ENCODE data around the gene SETD2. TPM values are rescaled to one million over a fixed set of nuclear protein-coding genes. Genes with fewer than 3 reads are reported as not detected.
A peak's percentile ranks its signal among the peaks of the same experiment; 100 is the strongest.

The SETD2 gene
- total and polyA plus RNA-seq, 2 donors from 2014 or later: 10.5 to 49.9 TPM

DNA sequence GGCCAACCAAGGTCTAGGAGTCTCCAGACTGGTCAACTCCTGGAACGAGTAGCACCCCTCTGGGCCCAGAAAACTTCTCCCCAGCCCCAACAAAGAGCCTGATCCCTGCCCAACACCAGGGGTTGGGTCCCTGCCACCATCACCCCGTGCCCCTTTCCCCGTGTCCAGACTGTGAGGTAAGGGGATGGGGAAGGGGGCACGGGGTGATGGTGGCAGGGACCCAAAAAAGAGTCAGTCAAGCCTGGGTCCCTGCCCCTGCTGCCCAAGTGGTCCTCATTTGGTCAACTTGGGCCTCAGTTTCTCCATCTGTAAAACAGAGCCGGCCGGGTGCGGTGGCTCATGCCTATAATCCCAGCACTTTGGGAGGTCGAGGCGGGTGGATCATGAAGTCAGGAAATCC, 185.5 kb downstream of the SETD2 start:
- DNase-seq (peak in 2 of 5 donors; percentile 55 to 67), FAIRE-seq (no peak)
- Histone ChIP-seq H3K27ac (ENCODE audit: low read depth in 2 of 2, low read length in 2 of 2) (no peak overlapping the region), H3K4me1 (ENCODE audit: control insufficient read depth in 2 of 3, insufficient read depth in 2 of 3, low read depth in 1 of 3, low read length in 3 of 3) (peaks cover 0 to 24% (median 0%) of the 10 kb centered on the region in 3 donors), H3K4me3 (ENCODE audit: low read length in 3 of 3) (no peak overlapping the region), H3K9me3 (ENCODE audit: control insufficient read depth in 2 of 3, insufficient read depth in 1 of 3, low read length in 3 of 3) (no peaks in the 10 kb centered on the region), H3K9ac (ENCODE audit: low read length in 3 of 3) (no peak overlapping the region), H3K27me3 (ENCODE audit: control insufficient read depth, insufficient read depth, low read length) (no peaks in the 10 kb centered on the region), H3K36me3 (ENCODE audit: control insufficient read depth in 2 of 3, insufficient read depth in 3 of 3, low read length in 3 of 3) (peaks cover 0 to 5% (median 0%) of the 10 kb centered on the region in 3 donors)
- TF ChIP-seq, protein P1, sequence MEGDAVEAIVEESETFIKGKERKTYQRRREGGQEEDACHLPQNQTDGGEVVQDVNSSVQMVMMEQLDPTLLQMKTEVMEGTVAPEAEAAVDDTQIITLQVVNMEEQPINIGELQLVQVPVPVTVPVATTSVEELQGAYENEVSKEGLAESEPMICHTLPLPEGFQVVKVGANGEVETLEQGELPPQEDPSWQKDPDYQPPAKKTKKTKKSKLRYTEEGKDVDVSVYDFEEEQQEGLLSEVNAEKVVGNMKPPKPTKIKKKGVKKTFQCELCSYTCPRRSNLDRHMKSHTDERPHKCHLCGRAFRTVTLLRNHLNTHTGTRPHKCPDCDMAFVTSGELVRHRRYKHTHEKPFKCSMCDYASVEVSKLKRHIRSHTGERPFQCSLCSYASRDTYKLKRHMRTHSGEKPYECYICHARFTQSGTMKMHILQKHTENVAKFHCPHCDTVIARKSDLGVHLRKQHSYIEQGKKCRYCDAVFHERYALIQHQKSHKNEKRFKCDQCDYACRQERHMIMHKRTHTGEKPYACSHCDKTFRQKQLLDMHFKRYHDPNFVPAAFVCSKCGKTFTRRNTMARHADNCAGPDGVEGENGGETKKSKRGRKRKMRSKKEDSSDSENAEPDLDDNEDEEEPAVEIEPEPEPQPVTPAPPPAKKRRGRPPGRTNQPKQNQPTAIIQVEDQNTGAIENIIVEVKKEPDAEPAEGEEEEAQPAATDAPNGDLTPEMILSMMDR (IDR thresholded peaks at IDR 0.05; ENCODE audit: borderline replicate concordance, extremely low read depth, insufficient read depth): no peak
- intact Hi-C loops (cut with DNase I): no loop called here

DNA sequence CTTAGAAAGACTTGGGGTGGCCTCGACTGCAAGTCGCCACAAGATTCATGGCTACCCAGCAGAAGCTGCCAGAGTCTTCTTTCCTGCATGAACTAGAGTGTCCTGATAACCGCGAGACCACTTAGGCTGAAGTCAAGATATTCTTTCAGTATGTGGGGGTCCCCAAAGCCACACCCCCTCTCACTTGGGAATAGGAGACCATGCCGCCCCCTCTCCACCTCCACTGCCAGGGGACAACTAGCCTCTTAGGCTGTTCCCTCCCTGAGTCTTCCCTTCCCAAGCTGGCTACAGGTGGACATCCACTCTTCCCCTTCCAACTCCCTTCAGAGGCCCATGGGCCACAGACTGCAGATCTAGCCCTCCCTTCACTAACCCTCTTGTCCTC, 186.1 kb downstream of the SETD2 start:
- Histone ChIP-seq H3K27ac (ENCODE audit: low read depth in 2 of 2, low read length in 2 of 2) (no peak overlapping the region), H3K9ac (ENCODE audit: low read length in 3 of 3) (no peak overlapping the region), H3K9me3 (ENCODE audit: control insufficient read depth in 2 of 3, insufficient read depth in 1 of 3, low read length in 3 of 3) (no peaks in the 10 kb centered on the region), H3K36me3 (ENCODE audit: control insufficient read depth in 2 of 3, insufficient read depth in 3 of 3, low read length in 3 of 3) (peaks cover 0 to 5% (median 0%) of the 10 kb centered on the region in 3 donors), H3K4me1 (ENCODE audit: control insufficient read depth in 2 of 3, insufficient read depth in 2 of 3, low read depth in 1 of 3, low read length in 3 of 3) (peaks cover 0 to 24% (median 0%) of the 10 kb centered on the region in 3 donors), H3K27me3 (ENCODE audit: control insufficient read depth, insufficient read depth, low read length) (no peaks in the 10 kb centered on the region), H3K4me3 (ENCODE audit: low read length in 3 of 3) (no peak overlapping the region)
- intact Hi-C loops (cut with DNase I): no loop called here
- TF ChIP-seq, protein P1 (IDR thresholded peaks at IDR 0.05; ENCODE audit: borderline replicate concordance, extremely low read depth, insufficient read depth): no peak
- FAIRE-seq (no peak), DNase-seq (peak in 1 of 5 donors; percentile 54)

- TF ChIP-seq, protein P1 (IDR thresholded peaks at IDR 0.05; ENCODE audit: borderline replicate concordance, extremely low read depth, insufficient read depth): peak; percentile 4
- DNase-seq (peak; percentile 97 to 100 (median 99)), FAIRE-seq (no peak)
- intact Hi-C loops (cut with DNase I): no loop called here
- H3K27me3 ChIP-seq (ENCODE audit: control insufficient read depth, insufficient read depth, low read length): no peaks in the 10 kb centered on the region
- peaks cover 0 to 20% (median 2%) of the 10 kb centered on the region in 3 donors for H3K4me1 ChIP-seq (ENCODE audit: control insufficient read depth in 2 of 3, insufficient read depth in 2 of 3, low read depth in 1 of 3, low read length in 3 of 3)
- peak within 1 kb of the TSS; percentile 83 to 97 (median 96) for H3K9ac ChIP-seq (ENCODE audit: low read length in 3 of 3)
- peaks cover 0 to 5% (median 0%) of the 10 kb centered on the region in 3 donors for H3K36me3 ChIP-seq (ENCODE audit: control insufficient read depth in 2 of 3, insufficient read depth in 3 of 3, low read length in 3 of 3)
- H3K9me3 ChIP-seq (ENCODE audit: control insufficient read depth in 2 of 3, insufficient read depth in 1 of 3, low read length in 3 of 3): no peaks in the 10 kb centered on the region
- peak within 1 kb of the TSS; percentile 93 to 98 for H3K27ac ChIP-seq (ENCODE audit: low read depth in 2 of 2, low read length in 2 of 2)
- H3K4me3 ChIP-seq (ENCODE audit: low read length in 3 of 3): peak within 1 kb of the TSS; percentile 81 to 100 (median 98)
Measured at GRCh38 chr3:46976326-46977190, 187.4 kb downstream of the SETD2 start, which contains the start of gene CCDC12. Gene CCDC12, minus strand, starts transcription at chr3:46976745. Its CDS starts 13 bp downstream, at chr3:46976732.

Data from kidney (tissue), 14 donors.